K562 (cell line): ENCODE results near the gene DEDD2. TPM values are rescaled to one million over a fixed set of nuclear protein-coding genes. Genes with fewer than 3 reads are reported as not detected.

Source experiments
- BMI1 ChIP-seq: fragments of 150-350 bp; IDR thresholded peaks from 2 replicates; pipeline ENCODE4 v1.6.1; 2014; ENCODE audit warnings: low read length
- BRD4 ChIP-seq: fragments of 200-600 bp; sonication (generic); IDR thresholded peaks from 2 replicates; pipeline ENCODE4 v1.6.1; 2017; ENCODE audit warnings: inconsistent platforms
- CHD1 ChIP-seq: fragments of 200-600 bp; sonication (generic); IDR thresholded peaks from one replicate; pipeline ENCODE4 v1.6.1; 2012; ENCODE audit warnings: mild to moderate bottlenecking, moderate library complexity, low read length, inconsistent platforms
- CUX1 ChIP-seq: fragments of 200-800 bp; sonication (Bioruptor generic); IDR thresholded peaks from 2 replicates; pipeline ENCODE4 v1.6.1; 2016; ENCODE audit warnings: missing genetic modification characterization, missing compliant biosample characterization
- EWSR1 ChIP-seq: fragments of 450-650 bp; IDR thresholded peaks from 2 replicates; pipeline ENCODE4 v1.6.1; 2018; ENCODE audit warnings: borderline replicate concordance, mild to moderate bottlenecking, low read depth, moderate library complexity; ENCODE audit not compliant: partially characterized antibody
- MCM2 ChIP-seq: fragments of 450-650 bp; IDR thresholded peaks from 2 replicates; pipeline ENCODE4 v1.6.1; 2017; ENCODE audit warnings: low read depth, mild to moderate bottlenecking
- MTA1 ChIP-seq: fragments of 450-650 bp; IDR thresholded peaks from 2 replicates; pipeline ENCODE4 v1.6.1; 2017; ENCODE audit warnings: borderline replicate concordance
- NELFE ChIP-seq: IDR thresholded peaks from 2 replicates; pipeline ENCODE4 v1.6.1; 2011; ENCODE audit warnings: mild to moderate bottlenecking; ENCODE audit not compliant: insufficient read depth, insufficient read length
- NFYB ChIP-seq: IDR thresholded peaks from 2 replicates; pipeline ENCODE4 v1.6.1; 2011; ENCODE audit warnings: mild to moderate bottlenecking, moderate library complexity; ENCODE audit not compliant: insufficient read length; ENCODE audit errors: extremely low read depth
- PURB ChIP-seq: sonication (generic); formaldehyde crosslinking; IDR thresholded peaks from 2 replicates; pipeline ENCODE4 v1.9.0; 2021; ENCODE audit warnings: low read depth, mild to moderate bottlenecking, missing genetic modification reagents
- SIN3B ChIP-seq: fragments of 450-650 bp; IDR thresholded peaks from 2 replicates; pipeline ENCODE4 v1.6.1; 2017; ENCODE audit warnings: low read depth, mild to moderate bottlenecking, moderate library complexity
- TEAD4 ChIP-seq, 2 experiments: sonication (generic) in 1 of 2; formaldehyde crosslinking in 1 of 2; IDR thresholded peaks; 2 replicates each; pipeline versions ENCODE4 v1.6.1 to v1.8.0; 2012 to 2022; ENCODE audit warnings: borderline replicate concordance in 1 of 2, inconsistent platforms in 1 of 2, low read length in 1 of 2, mild to moderate bottlenecking in 1 of 2, missing genetic modification reagents in 1 of 2
- THAP12 ChIP-seq: fragments of 250-450 bp; sonication (Bioruptor Pico); IDR thresholded peaks from 2 replicates; pipeline ENCODE4 v1.9.0; 2021; ENCODE audit warnings: mild to moderate bottlenecking, inconsistent platforms
- ZNF212 ChIP-seq: fragments of 450-650 bp; formaldehyde crosslinking; IDR thresholded peaks from 2 replicates; pipeline ENCODE4 v1.4.0; 2020; ENCODE audit warnings: mild to moderate bottlenecking
- ZNF592 ChIP-seq: fragments of 450-650 bp; IDR thresholded peaks from 2 replicates; pipeline ENCODE4 v1.6.1; 2017; ENCODE audit warnings: antibody characterized with exemption, mild to moderate bottlenecking
- ZNF644 ChIP-seq: fragments of 200-800 bp; sonication (Bioruptor generic); IDR thresholded peaks from 2 replicates; pipeline ENCODE4 v1.6.1; 2016; ENCODE audit warnings: low read depth, missing genetic modification characterization, missing compliant biosample characterization
- ZNF75A ChIP-seq: fragments of 450-650 bp; formaldehyde crosslinking; IDR thresholded peaks from 2 replicates; pipeline ENCODE4 v1.4.0; 2020; ENCODE audit warnings: mild to moderate bottlenecking
- polyA plus RNA-seq, 8 experiments: library from polyadenylated mRNA; depleted of rRNA in 4 of 8; stranded (reverse) in 5 of 8; unstranded in 3 of 8; fragments of >200 nt; fragmentation: Nextera tagmentation in 2 of 8; fragmentation: Illumina TruSeq in 1 of 8; extraction: Ambion mirVana in 2 of 8; extraction: Trizol in 1 of 8; gene quantifications; 2 replicates each; pipeline versions ENCODE4 v1.2.1 to v1.2.3, GENCODE V29; 2011 to 2014; ENCODE audit warnings: inconsistent platforms in 1 of 8, missing spikeins in 1 of 8
- total RNA-seq, 7 experiments: library from RNA; depleted of rRNA in 6 of 7; stranded (reverse); fragments of >200 nt in 6 of 7; fragmentation: Illumina TruSeq in 2 of 7; extraction: Trizol in 2 of 7; gene quantifications; 2 replicates each; pipeline versions ENCODE4 v1.2.1 to v1.2.3, GENCODE V29; 2011 to 2021; ENCODE audit warnings: low replicate concordance in 1 of 7

The DEDD2 gene
- total and polyA plus RNA-seq, 9 of the 15 experiments (the other 6 are each of a cell fraction or from before 2014, with no cell fraction given), result 4.3 to 43.0 (median 29.2) TPM

GRCh38 chr19:42199440-42200115, 17.9 kb downstream of the DEDD2 start (continued):
- no peak for TF ChIP-seq ZNF644 (tag)
- TF ChIP-seq EWSR1, result no peak
- no peak for TF ChIP-seq BRD4
- TF ChIP-seq BMI1, result no peak
- no peak for TF ChIP-seq SIN3B
- TF ChIP-seq CUX1 (CRISPR knock-in tag), result no peak
- TF ChIP-seq MCM2, result no peak
- no peak for TF ChIP-seq TEAD4 (IDR thresholded peaks at IDR 0.05; ENCODE audit: low read length)
- no peak for TF ChIP-seq TEAD4 (CRISPR knock-in tag; IDR thresholded peaks at IDR 0.05; ENCODE audit: borderline replicate concordance)
- no peak for TF ChIP-seq ZNF592
- TF ChIP-seq ZNF212 (CRISPR knock-in tag), result no peak
- no peak for TF ChIP-seq ZNF75A
- peak; percentile 61; the same call in 1 of the 2 replicates for TF ChIP-seq MTA1
- TF ChIP-seq CHD1, result no peak
- no peak for TF ChIP-seq NFYB
- TF ChIP-seq PURB (CRISPR knock-in tag), result no peak
- TF ChIP-seq NELFE, result no peak
- TF ChIP-seq THAP12 (CRISPR knock-in tag), result peak; percentile 56; the same call in 1 of the 2 replicates
